Measurements from ENCODE around the gene CEMIP.
"Not testable (repeated sequence)": the region's sequence is repeated elsewhere in the genome, so short reads cannot be mapped to it uniquely, and the experiment has no call there.

The CEMIP gene

GRCh38 chr15:80950291-80951078 lies 171.3 kb downstream of the CEMIP start:
- no peak overlapping the region for H3K4me3 ChIP-seq (ENCODE audit: low read depth, low read length)
- no peak for TF ChIP-seq CTCF (conservative IDR thresholded peaks at IDR 0.05; ENCODE audit: low read depth, low read length)
- no peak for DNase-seq (ENCODE audit: low read depth)

GRCh38 chr15:80951941-80952340 lies 172.8 kb downstream of the CEMIP start:
- no peak for DNase-seq (ENCODE audit: low read depth)
- no peak overlapping the region for H3K4me3 ChIP-seq (ENCODE audit: low read depth, low read length)
- TF ChIP-seq CTCF (conservative IDR thresholded peaks at IDR 0.05; ENCODE audit: low read depth, low read length), result no peak

DNA sequence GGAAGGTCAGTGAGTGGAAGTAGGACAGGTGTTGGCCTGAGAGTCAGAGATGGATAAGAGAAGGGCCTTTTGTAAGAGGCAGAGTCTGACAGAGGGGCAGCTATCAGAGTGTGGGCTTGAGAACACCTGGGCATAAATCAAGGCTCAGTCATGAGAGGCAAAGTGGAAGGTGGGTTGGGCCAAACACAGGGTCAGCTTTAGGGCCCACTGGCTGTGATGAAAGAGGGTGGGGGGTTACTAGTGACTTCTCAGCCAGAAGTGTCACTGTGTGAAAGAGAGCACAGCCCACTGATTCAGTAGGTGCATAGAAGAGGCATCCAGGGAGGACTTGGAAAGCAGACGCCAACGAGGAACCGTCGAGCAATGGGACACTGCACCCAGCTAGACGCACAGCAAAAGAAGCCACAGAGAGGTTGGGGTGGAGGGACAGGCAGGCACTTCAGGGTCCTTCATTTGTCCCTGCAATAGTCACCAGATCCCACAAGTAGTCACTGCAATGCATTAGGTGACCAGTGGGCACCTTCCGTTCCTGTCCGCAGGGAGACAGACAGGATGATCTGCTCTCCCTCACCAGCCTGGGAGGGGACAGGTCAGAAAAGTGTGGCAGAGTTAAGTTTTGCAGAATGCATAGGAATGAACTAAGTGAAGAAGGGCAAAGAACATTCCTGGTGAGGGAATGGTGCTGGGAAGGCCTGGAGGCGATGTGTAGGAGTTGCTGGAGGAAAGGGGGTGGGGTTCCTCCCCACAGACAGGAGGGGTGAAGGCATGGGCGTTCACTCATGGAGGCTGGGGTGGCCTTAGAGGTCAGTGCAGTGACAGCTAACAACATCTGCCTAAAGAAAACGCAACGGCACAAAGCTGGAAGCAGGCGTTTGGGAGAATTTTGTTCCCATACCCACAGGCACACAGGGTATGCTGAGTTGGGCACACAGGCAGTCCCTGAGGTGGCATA lies 174.1 kb downstream of the CEMIP start:
- TF ChIP-seq CTCF (conservative IDR thresholded peaks at IDR 0.05; ENCODE audit: low read depth, low read length), result no peak
- DNase-seq (ENCODE audit: low read depth), result no peak
- H3K4me3 ChIP-seq (ENCODE audit: low read depth, low read length), result no peak overlapping the region

GRCh38 chr15:80953953-80954778 lies 175.0 kb downstream of the CEMIP start:
- no peak overlapping the region for H3K4me3 ChIP-seq (ENCODE audit: low read depth, low read length)
- DNase-seq (ENCODE audit: low read depth), result no peak
- TF ChIP-seq CTCF (conservative IDR thresholded peaks at IDR 0.05; ENCODE audit: low read depth, low read length), result no peak

DNA sequence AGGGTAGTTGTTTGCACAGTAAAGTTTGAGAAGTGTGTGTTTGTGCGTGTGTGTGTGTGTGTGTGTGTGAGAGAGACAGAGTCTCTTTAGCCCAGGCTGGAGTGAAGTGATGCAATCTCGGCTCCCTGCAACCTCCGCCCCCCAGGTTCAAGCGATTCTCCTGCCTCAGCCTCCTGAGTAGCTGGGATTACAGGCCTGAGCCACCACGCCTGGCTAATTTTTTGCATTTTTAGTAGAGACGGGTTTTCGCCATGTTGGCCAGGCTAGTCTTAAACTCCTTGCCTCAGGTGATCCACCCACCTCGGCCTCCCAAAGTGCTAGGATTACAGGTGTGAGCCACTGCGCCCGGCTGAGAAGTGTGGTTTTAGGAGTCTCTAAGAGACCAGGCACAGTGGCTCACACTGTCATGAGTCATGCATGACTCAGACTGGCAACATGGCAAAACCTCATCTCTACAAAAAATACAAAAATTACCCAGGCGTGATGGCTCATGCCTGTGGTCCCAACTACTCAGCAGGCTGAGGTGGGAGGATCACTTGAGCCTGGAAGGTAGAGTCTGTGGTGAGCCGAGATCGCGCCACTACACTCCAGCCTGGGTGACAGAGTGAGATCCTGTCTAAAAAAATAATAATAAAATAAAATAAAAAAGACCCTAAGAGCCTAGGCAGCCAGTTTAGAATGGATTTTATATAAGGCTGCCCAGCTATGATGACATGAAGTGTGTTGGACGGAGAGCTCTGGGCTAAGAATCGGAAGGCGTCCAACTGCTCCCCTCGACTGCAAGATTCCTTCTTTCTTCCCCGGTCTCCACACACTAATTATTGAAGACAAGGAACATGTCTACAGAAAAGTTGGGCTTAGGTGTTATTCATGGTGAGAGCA lies 176.6 kb downstream of the CEMIP start:
- peak; percentile 88 for DNase-seq (ENCODE audit: low read depth)
- not testable (repeated sequence) for H3K4me3 ChIP-seq (ENCODE audit: low read depth, low read length)

- H3K4me3 ChIP-seq (ENCODE audit: low read depth, low read length), result no peak overlapping the region
- no peak for TF ChIP-seq CTCF (conservative IDR thresholded peaks at IDR 0.05; ENCODE audit: low read depth, low read length)
These were observed 178.4 kb downstream of the CEMIP start for GRCh38 chr15:80957556-80957955.

More at GRCh38 chr15:80957556-80957955, 178.4 kb downstream of the CEMIP start:
- DNase-seq (ENCODE audit: low read depth), result no peak
